HG02938 (cell line): ENCODE measurements around the gene USP11.

Experiments
- ATAC-seq: cut with Tn5 transposase; IDR thresholded peaks from one replicate; pipeline ENCODE4 v1.9.1; 2021; ENCODE audit warnings: mild to moderate bottlenecking, moderate library complexity; ENCODE audit not compliant: unreplicated experiment

USP11 gene

GRCh38 chrX:47232803-47233332, at the start of gene USP11:
TSS of gene USP11 (plus strand) at chrX:47233009. CDS start at chrX:47233044, 35 bp downstream.
- peak; percentile 25 for ATAC-seq

- ATAC-seq = no peak
Measured at GRCh38 chrX:47184486-47184885, 48.3 kb upstream of the USP11 start.

GRCh38 chrX:47185241-47185640, 47.6 kb upstream of the USP11 start:
- ATAC-seq = no peak

- no peak for ATAC-seq
Measured at GRCh38 chrX:47186096-47186740, 46.6 kb upstream of the USP11 start.

GRCh38 chrX:47187106-47187677, 45.6 kb upstream of the USP11 start:
- no peak for ATAC-seq

GRCh38 chrX:47189906-47190305, 42.9 kb upstream of the USP11 start:
- ATAC-seq = no peak

- ATAC-seq = peak; percentile 55
Measured at GRCh38 chrX:47190445-47191269, 42.2 kb upstream of the USP11 start.

- no peak for ATAC-seq
Measured at GRCh38 chrX:47191331-47191730, 41.5 kb upstream of the USP11 start.

GRCh38 chrX:47191806-47192401, 40.9 kb upstream of the USP11 start:
- ATAC-seq = no peak

- ATAC-seq = peak; percentile 55
Measured at GRCh38 chrX:47193475-47194193, 39.2 kb upstream of the USP11 start, which contains the start of gene UBA1. TSS of gene UBA1 (plus strand) at chrX:47193829. CDS start at chrX:47198803, 4,974 bp downstream.

- ATAC-seq = no peak
Measured at GRCh38 chrX:47194194-47194787, 38.5 kb upstream of the USP11 start.

- no peak for ATAC-seq
Measured at GRCh38 chrX:47196098-47196497, 36.7 kb upstream of the USP11 start.

- ATAC-seq = no peak
Measured at GRCh38 chrX:47197526-47197925, 35.3 kb upstream of the USP11 start.

GRCh38 chrX:47198026-47198686, 34.7 kb upstream of the USP11 start:
- ATAC-seq = no peak

GRCh38 chrX:47198687-47199080, 34.1 kb upstream of the USP11 start:
- no peak for ATAC-seq

GRCh38 chrX:47199286-47199685, 33.5 kb upstream of the USP11 start:
- no peak for ATAC-seq

- ATAC-seq = no peak
Measured at GRCh38 chrX:47200385-47201150, 32.2 kb upstream of the USP11 start.

GRCh38 chrX:47201345-47201944, 31.4 kb upstream of the USP11 start:
- ATAC-seq = no peak
